ENCODE measurements around the gene ICAM5.
"Not testable (repeated sequence)": the region's sequence is repeated elsewhere in the genome, so short reads cannot be mapped to it uniquely, and the experiment has no call there.

ICAM5 gene

GRCh38 chr19:10321417-10321797, 31.7 kb downstream of the ICAM5 start:
- no peak for DNase-seq

- no peak for DNase-seq
Observed at GRCh38 chr19:10321874-10322835, 32.4 kb downstream of the ICAM5 start.

- no peak for DNase-seq
Observed at GRCh38 chr19:10325732-10326131, 36.0 kb downstream of the ICAM5 start.

GRCh38 chr19:10327793-10328192, 38.0 kb downstream of the ICAM5 start:
- DNase-seq, result no peak

- DNase-seq, result no peak
Observed at GRCh38 chr19:10328558-10329429, 39.0 kb downstream of the ICAM5 start.

- no peak for DNase-seq
Observed at GRCh38 chr19:10329555-10329954, 39.8 kb downstream of the ICAM5 start.

- no peak for DNase-seq
Observed at GRCh38 chr19:10332158-10332964, 42.6 kb downstream of the ICAM5 start.

- DNase-seq, result peak; percentile 98
Observed at GRCh38 chr19:10332965-10333757, 43.4 kb downstream of the ICAM5 start, which contains the start of gene RAVER1. TSS of gene RAVER1 (minus strand) at chr19:10333529. CDS start at chr19:10333507, 22 bp downstream.

- DNase-seq, result no peak
Observed at GRCh38 chr19:10333758-10334587, 44.2 kb downstream of the ICAM5 start.

- DNase-seq, result peak; percentile 75
Observed at GRCh38 chr19:10334588-10335351, 45.0 kb downstream of the ICAM5 start.

GRCh38 chr19:10335352-10335985, 45.7 kb downstream of the ICAM5 start:
- no peak for DNase-seq

GRCh38 chr19:10336725-10337124, 47.0 kb downstream of the ICAM5 start:
- DNase-seq, result not testable (repeated sequence)

GRCh38 chr19:10338940-10339339, 49.2 kb downstream of the ICAM5 start:
- DNase-seq, result no peak

GRCh38 chr19:10339380-10339960, 49.7 kb downstream of the ICAM5 start, which contains the start of gene ICAM3:
TSS of gene ICAM3 (minus strand) at chr19:10339624. CDS start at chr19:10339614, 10 bp downstream.
- no peak for DNase-seq

GRCh38 chr19:10339977-10340376, 50.2 kb downstream of the ICAM5 start:
- no peak for DNase-seq

GRCh38 chr19:10343495-10343894, 53.7 kb downstream of the ICAM5 start:
- no peak for DNase-seq

GRCh38 chr19:10344780-10345179, 55.0 kb downstream of the ICAM5 start:
- DNase-seq, result no peak

Data from NCI-H1436 (cell line).